Measurements from ENCODE around the gene CCDC50. TPM values are rescaled to one million over a fixed set of nuclear protein-coding genes. Genes with fewer than 3 reads are reported as not detected.

Gene CCDC50
- total RNA-seq, 1 experiment from 2014 or later: 47.8 TPM

- TF ChIP-seq ATF3 (IDR thresholded peaks at IDR 0.05): no peak
- no peak for TF ChIP-seq TCF7L2 (IDR thresholded peaks at IDR 0.05; ENCODE audit: borderline replicate concordance, extremely low read depth, insufficient read depth, insufficient read length)
- TF ChIP-seq EGR1 (IDR thresholded peaks at IDR 0.05; ENCODE audit: low read depth): no peak
- TF ChIP-seq JUND (IDR thresholded peaks at IDR 0.05): no peak
Observed at GRCh38 chr3:191356631-191357439, 27.6 kb downstream of the CCDC50 start (continued).

GRCh38 chr3:191357909-191358308 lies 28.7 kb downstream of the CCDC50 start:
- peaks cover 45 to 60% of the 10 kb centered on the region in 2 experiments for H3K4me1 ChIP-seq (ENCODE audit: control insufficient read depth in 1 of 2, insufficient read depth in 2 of 2, low read length in 2 of 2)
- POLR2A ChIA-PET: no interaction called here
- peaks cover 36% of the 10 kb centered on the region for H3K79me2 ChIP-seq (ENCODE audit: insufficient read depth, low read length)
- H4K20me1 ChIP-seq (ENCODE audit: insufficient read depth): no peaks in the 10 kb centered on the region
- ATAC-seq (no peak), DNase-seq (ENCODE audit: low read depth, low spot score) (no peak)
- peaks cover 2 to 9% of the 10 kb centered on the region in 2 experiments; a peak in 2 of 4 replicates for H3K36me3 ChIP-seq (ENCODE audit: control insufficient read depth in 1 of 2, insufficient read depth in 2 of 2, low read length in 2 of 2)
- H3K27me3 ChIP-seq (ENCODE audit: insufficient read depth, low read length): no peaks in the 10 kb centered on the region
- no peaks in the 10 kb centered on the region for H3K9me3 ChIP-seq (ENCODE audit: control insufficient read depth in 1 of 2, insufficient read depth in 1 of 2, low read depth in 1 of 2, low read length in 2 of 2)
- CTCF ChIA-PET: no interaction called here
- no peak overlapping the region for H2AFZ ChIP-seq (ENCODE audit: low read depth, low read length, poor library complexity, severe bottlenecking)
- no peak overlapping the region for H3K27ac ChIP-seq (ENCODE audit: low read depth, low read length)
- RAD21 ChIA-PET (ENCODE audit: low non-redundant PET in 1 of 2, low total read pairs in 2 of 2, uncharacterized antibody in 2 of 2, unreplicated experiment in 2 of 2): no interaction called here
- H3K4me2 ChIP-seq (ENCODE audit: low read length): no peak overlapping the region
- no peak overlapping the region for H3K4me3 ChIP-seq (replicated peaks in 1 of 2; ENCODE audit: low read depth in 1 of 2, low read length in 2 of 2)
- TF ChIP-seq ZNF274 (IDR thresholded peaks at IDR 0.05; ENCODE audit: low read depth, low read length) (no peak), SIN3A (IDR thresholded peaks at IDR 0.05; ENCODE audit: low read depth) (no peak), ATF3 (IDR thresholded peaks at IDR 0.05) (no peak), FOSL1 (IDR thresholded peaks at IDR 0.05; ENCODE audit: low read depth) (no peak), ELF1 (IDR thresholded peaks at IDR 0.05; ENCODE audit: borderline replicate concordance, low read depth) (no peak), EZH2 (IDR thresholded peaks at IDR 0.05) (no peak), SRF (IDR thresholded peaks at IDR 0.05; ENCODE audit: low read depth) (no peak), CEBPB (IDR thresholded peaks at IDR 0.05; ENCODE audit: low read depth) (no peak), EZH2phosphoT487 (IDR thresholded peaks at IDR 0.05; ENCODE audit: borderline replicate concordance) (no peak), EGR1 (IDR thresholded peaks at IDR 0.05; ENCODE audit: low read depth) (no peak), RAD21 (IDR thresholded peaks at IDR 0.05; ENCODE audit: low read depth) (no peak), MAX (IDR thresholded peaks at IDR 0.05) (no peak), ZBTB33 (IDR thresholded peaks at IDR 0.05; ENCODE audit: extremely low read depth, insufficient replicate concordance, low read length) (no peak), YY1 (IDR thresholded peaks at IDR 0.05; ENCODE audit: extremely low read depth, insufficient replicate concordance, low read depth, low read length) (no peak), POLR2A (IDR thresholded peaks at IDR 0.05; ENCODE audit: borderline replicate concordance, extremely low read depth, insufficient read depth, insufficient read length) (no peak)
- H3K9me2 ChIP-seq (ENCODE audit: insufficient read depth): no peaks in the 10 kb centered on the region
- no TSS peak for BruUV-seq (replicated peaks)
- intact Hi-C loops (cut with micrococcal nuclease): no loop called here
- no peak overlapping the region for H3K9ac ChIP-seq (ENCODE audit: low read length)

Data from HCT116 (cell line).